ENCODE measurements around the gene ANKK1.

DNA sequence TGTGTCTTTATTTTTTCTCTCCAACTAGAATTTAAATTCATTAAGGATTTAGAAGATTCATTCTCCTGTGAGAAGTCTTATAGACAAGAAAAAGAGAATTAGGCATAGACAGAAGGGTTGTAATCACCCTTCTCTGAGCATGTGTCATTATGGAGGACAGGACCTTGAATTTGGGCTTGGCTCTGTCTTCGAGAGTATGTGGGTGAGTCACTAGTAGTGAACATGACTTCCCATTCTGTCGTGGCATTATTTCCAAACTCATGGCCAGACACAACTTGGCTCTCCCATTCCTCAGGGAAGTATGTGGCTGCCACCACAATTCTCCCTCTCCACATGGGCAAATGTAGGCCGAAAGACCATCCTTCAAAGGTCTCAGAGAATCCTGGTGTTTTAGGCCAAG, 14.3 kb upstream of the ANKK1 start:
- TF ChIP-seq, protein P1, sequence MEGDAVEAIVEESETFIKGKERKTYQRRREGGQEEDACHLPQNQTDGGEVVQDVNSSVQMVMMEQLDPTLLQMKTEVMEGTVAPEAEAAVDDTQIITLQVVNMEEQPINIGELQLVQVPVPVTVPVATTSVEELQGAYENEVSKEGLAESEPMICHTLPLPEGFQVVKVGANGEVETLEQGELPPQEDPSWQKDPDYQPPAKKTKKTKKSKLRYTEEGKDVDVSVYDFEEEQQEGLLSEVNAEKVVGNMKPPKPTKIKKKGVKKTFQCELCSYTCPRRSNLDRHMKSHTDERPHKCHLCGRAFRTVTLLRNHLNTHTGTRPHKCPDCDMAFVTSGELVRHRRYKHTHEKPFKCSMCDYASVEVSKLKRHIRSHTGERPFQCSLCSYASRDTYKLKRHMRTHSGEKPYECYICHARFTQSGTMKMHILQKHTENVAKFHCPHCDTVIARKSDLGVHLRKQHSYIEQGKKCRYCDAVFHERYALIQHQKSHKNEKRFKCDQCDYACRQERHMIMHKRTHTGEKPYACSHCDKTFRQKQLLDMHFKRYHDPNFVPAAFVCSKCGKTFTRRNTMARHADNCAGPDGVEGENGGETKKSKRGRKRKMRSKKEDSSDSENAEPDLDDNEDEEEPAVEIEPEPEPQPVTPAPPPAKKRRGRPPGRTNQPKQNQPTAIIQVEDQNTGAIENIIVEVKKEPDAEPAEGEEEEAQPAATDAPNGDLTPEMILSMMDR (IDR thresholded peaks at IDR 0.05 in 4 of 5, conservative IDR thresholded peaks at IDR 0.05 in 1 of 5) = no peak
- TF ChIP-seq POLR2A (IDR thresholded peaks at IDR 0.05) = no peak

Data from gastrocnemius medialis (tissue), 4 donors.